Stimulated activated CD8-positive, alpha-beta memory T cell treated with anti-CD3 and anti-CD28 coated beads, Interleukin-7, amount 100 ng/mL, for 24 hours (primary cell): ENCODE data around the gene GMPPA.

Source experiments
- DNase-seq: peaks from one replicate; pipeline ENCODE4 v3.0.0-alpha.2; 2020; ENCODE audit warnings: low read depth

The GMPPA gene

DNA sequence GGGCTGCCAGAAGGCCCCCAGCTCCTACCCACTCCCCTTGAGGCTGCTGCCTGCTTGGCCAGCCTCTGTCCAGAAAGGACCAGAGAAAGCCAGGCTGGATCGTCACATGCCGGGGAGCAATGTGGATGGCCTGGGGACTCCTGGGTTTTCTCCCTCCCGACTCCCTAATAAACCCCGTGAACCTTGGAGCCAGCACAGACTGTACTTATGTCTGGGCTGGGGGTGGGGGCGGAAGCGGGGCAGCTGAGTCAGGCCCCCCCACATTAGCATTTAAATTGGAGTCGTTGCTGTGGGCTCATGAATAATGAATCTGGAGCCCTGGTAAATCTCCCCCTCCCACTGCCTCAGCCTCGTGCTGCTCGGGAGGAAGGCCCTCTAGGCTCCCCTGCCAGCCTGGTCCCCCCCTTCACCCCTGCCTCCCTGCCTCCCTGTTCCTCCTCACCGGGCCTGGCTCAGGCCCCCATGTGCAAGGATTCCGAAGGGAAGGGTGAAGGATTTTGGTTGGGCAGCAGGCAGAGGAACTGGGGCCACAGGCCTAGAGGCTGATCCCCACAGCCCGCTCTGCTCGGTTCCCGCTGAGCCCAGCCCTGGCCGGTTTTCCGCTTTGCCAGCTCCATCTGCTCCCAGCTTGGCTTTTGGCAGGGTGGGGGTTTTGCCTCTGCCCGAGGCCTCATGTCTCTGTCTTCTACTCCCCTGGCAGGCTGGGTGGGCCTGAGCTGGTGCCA lies 8.3 kb downstream of the GMPPA start:
- no peak for DNase-seq

DNA sequence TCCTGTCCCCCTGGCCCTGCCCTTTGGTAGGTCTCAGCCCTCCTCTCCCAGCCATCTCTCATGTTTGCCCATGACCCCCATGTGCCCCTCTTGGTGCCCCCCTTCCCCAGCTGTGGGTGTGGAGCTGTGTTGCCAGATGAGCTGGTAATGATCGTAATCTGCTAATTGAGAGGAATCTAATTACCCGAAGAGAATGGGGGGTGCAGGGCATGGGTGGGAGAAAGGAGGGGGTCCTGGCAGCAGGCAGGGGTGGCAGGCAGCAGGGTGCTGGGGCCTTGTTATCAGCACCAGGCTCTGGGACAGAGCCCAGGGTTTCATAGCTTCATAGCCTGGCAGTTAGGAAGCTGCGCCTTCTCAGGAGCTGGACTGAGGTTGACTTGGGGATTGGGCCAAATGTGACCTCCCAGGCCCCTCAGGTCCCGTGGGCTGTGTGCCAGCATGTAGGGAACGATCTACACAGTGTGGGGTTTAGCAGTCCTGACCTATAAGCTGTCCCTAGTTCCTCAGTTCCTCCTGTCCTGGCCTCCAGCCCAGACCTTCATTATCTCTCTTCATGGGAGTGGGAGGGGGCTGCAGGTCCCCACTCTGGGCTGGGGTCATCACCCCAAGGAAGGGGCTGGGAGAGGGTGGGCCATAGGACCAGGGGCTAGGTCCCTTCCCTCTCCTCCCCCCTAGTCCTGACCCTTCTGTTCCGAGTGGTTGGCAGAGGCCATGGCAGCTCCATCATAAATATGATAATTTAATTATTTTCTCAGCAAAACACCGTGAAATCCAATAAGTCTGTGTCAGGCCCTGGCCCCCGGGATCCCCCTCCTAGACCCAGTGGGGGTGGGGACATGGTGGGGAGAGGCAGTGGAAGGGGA lies 9.1 kb downstream of the GMPPA start:
- no peak for DNase-seq

DNA sequence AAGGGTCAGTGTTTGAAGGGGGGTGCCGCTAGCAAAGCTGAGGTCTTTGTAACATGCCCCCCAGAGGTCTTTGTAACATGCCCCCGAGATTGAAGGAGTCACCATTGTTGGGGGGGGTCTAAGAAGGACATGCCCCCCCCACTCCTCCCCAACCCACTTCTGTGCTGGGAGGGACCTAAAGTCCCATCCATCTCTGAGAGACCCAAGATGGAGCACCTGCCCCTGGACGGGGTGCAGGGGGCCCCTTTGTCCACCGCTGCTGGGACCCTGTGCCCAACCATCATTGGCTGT lies 9.7 kb downstream of the GMPPA start:
- DNase-seq = no peak

DNA sequence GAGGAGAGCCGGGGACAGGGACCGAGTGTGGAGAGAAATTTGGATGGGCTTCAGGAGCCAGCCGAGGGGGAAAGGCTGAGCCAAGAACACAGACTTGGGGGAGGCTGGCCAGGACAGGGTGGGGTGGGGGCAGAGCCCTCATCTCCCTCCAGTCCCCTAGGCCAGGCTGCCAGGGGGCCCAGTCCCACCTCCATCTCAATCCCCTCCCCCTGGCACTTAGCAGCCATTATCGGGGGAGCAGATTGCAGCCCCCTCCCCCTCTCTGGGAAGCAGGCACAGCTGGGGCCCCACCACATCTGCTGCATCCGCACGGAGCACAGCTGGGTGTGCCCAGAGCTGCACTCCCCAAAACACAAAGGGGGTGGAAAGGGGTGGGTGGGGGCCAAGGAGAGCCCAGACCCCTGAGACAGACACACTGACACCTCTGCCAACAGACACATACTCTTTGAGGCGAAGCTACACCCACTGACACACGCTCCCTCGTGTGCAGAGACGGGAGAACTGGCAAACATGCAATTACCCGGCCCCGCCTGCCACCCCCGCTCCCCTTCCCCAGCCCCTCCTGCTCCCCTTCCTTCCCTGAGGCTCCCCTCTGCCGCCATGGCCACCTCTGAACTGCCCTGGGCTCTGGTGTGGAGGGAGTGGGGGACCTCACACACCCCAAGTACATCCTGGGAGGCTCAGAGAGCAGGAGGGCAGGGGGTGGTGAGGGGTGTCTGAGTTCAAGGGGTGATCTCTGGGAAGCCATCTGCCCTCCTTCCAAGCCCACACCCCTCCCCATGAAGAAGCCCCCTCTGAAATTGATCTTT lies 10.5 kb downstream of the GMPPA start:
- no peak for DNase-seq

GRCh38 chr2:219509780-219510511 lies 11.3 kb downstream of the GMPPA start:
- no peak for DNase-seq

DNA sequence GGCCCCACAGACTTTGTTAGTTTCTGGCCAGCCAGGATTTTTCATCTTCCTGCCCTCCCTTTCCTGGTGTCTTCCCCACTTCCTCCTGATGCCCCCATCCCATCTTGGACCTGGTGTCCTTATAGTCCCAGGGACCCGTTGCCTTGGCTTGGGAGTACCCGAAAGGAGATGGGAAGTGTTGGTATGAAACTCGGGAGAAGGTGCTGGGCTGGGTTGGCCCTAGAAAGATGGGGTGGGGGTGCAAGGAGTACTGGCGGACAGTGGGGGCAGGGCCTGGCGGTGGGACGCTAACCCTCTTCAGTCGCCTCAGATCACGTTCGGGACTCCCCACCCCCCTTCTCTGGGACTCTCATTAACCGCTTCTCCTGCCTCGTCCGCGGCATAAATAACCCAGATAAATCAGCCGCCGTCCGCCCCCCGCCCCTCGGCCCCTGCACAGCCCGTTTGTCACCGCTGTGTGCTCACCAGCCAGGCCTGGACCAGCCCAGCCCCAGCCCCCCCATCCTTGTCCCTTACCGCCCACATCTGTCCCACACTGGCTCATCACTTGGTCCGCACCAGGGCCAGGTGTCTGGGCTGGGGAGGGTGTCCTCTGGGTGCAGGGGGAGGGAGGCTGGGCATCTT lies 11.9 kb downstream of the GMPPA start:
- no peak for DNase-seq

GRCh38 chr2:219511547-219512325 lies 13.0 kb downstream of the GMPPA start:
- DNase-seq = no peak

GRCh38 chr2:219512524-219513216 lies 14.0 kb downstream of the GMPPA start:
- DNase-seq = no peak

DNA sequence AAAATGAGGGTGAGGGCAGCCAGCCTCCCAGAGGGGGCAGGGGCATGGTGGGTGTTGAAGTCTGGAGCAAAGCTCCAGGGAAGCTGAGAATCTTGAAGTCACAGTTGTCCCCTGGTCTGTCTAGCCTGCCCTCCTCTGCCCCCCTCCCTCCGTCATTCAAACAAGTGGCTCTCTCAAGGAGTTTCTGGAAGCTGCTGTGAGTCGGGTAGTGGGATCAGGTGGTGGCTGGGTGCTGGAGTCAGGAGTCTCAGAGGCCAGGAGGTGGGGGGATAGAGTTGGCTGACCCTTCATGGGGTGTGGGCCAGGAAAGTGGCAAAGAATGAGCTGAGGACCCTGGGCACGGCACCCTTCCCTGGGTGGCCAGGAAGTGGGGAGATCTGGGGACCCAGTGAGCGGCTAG lies 15.1 kb downstream of the GMPPA start:
- DNase-seq = no peak

DNA sequence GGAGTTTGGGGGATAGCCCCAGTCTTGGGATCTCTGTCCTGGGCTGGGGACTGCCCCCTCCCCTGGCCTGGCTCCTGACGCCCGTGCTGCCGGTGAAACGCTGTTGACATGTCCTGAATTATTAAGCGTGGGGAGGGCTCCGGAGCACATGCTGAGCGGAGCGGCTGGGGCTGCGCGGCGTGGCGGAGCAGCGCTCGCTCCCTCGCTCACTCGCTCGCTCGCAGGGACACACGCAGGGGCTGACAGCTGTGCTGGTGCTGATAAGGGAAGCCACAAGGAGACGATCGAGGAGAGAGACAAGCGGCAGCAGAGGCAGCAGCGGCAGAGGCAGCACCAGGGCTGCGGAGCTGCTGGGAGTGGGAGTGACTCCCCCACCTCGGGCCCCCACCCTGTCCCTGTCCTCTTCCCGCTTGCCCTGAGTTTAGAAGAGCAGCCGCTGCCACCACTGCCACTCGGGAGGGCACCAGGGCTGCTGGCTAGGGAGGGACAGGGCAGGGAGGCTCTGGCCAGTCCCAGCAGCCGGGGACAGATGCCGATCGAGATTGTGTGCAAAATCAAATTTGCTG lies 15.6 kb downstream of the GMPPA start, which contains the start of gene ASIC4:
TSS of gene ASIC4 (plus strand) at position 287 of the 566 bp plus-strand sequence. CDS start at position 530, 243 bp downstream.
- no peak for DNase-seq

GRCh38 chr2:219514836-219515235 lies 16.1 kb downstream of the GMPPA start:
- DNase-seq = no peak

GRCh38 chr2:219515874-219516629 lies 17.4 kb downstream of the GMPPA start:
- DNase-seq = no peak

DNA sequence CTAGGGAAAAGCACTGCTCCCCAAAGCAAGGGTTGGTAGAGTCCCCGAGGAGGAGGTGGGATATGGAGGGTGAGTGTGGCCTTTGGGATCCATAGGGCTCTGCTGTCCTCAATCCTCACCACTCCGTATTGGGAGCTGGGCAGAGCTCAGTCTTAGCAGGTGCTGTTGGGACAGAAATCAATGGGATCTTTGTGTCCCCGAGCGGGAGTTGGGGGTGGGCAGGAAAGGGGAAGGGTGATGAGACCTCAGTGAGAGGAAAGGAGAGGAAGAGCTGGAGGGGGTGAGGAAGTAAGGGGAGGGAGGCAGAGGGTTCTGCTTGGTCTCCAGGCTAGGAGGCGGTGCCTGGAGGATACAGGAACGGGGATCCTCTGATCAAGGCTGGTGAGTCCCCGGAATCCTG lies 18.2 kb downstream of the GMPPA start:
- DNase-seq = no peak

GRCh38 chr2:219517954-219518778 lies 19.5 kb downstream of the GMPPA start:
- no peak for DNase-seq

DNA sequence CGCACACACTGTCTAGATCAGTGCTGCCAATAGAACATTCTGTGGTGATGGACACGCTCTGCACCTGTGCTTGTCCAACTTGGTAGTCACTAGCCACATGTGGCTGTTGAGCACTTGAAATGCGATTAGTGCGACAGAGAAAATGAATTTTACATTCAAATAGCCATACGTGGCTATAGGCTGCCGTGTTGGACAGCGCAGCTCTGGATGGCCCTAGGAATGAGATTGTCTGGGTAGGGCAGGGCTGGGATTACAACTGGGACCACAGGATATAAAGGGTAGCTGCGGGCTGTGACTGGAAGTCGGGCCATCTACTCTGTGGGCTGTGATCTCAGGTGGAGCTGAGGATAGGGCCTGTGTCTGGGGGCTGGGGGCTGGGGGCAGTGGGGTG lies 20.8 kb downstream of the GMPPA start:
- DNase-seq = no peak

DNA sequence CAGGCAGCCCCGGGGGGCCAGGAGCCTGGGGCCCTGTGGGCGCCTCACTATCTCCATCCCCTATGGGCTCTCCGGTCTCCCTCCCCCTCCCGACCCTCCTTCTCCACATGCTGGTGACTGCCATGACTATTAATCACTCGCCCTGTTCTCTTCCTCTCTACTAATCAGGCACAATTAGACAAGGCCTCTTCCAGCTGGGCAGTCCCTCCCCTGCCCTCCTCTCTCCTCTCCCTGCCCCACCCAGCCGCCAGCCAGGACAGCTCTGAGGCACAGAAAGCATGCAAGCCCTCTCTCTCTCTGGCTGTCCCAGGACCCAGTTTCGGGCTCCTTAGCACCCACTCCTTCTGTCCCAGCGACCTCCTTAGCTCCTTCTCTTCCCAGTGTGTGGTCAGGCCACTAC lies 21.4 kb downstream of the GMPPA start:
- DNase-seq = no peak

- no peak for DNase-seq
Measured at GRCh38 chr2:219521066-219521880, 22.6 kb downstream of the GMPPA start.
